Caco-2 (cell line): ENCODE results near the gene SOBP. TPM values are rescaled to one million over a fixed set of nuclear protein-coding genes. Genes with fewer than 3 reads are reported as not detected.

Source experiments
- BruUV-seq: library from RNA; stranded (reverse); fragments of 400-500 nt; replicated peaks from 2 replicates; lab custom pipeline; 2021; lab: Mats Ljungman, UMichigan
- CTCF ChIA-PET: fragments of 300-600 bp; sonication (Branson Sonifier 250); formaldehyde crosslinking; loops from one replicate; lab custom pipeline; 2022; ENCODE audit warnings: antibody characterized with exemption; lab: Charles Lee
- POLR2A ChIA-PET: fragments of 300-600 bp; sonication (Branson Sonifier 250); formaldehyde crosslinking; loops from one replicate; lab custom pipeline; 2022; ENCODE audit warnings: antibody characterized with exemption; lab: Charles Lee
- DNase-seq, 2 experiments: peaks; one replicate each; pipeline versions ENCODE4 v3.0.0 to v3.0.0-alpha.2; 2020 to 2022
- H3K27me3 ChIP-seq: replicated peaks from 2 replicates; pipeline ENCODE4 v1.6.0; 2011; ENCODE audit warnings: low read length; ENCODE audit not compliant: control insufficient read depth, insufficient read depth
- H3K36me3 ChIP-seq: 2 replicates; pipeline ENCODE4 v1.5.1; 2011; ENCODE audit warnings: low read length; ENCODE audit not compliant: control insufficient read depth, insufficient read depth
- H3K4me1 ChIP-seq: fragments of 250-450 bp; sonication (Bioruptor Pico); 2 replicates; pipeline ENCODE4 v1.5.1; 2020; ENCODE audit warnings: mild to moderate bottlenecking
- H3K4me3 ChIP-seq: 2 replicates; pipeline ENCODE4 v1.5.1; 2011; ENCODE audit warnings: low read depth, mild to moderate bottlenecking, control low read depth, low read length
- H3K9me3 ChIP-seq: fragments of 250-450 bp; sonication (Bioruptor Pico); 2 replicates; pipeline ENCODE4 v1.5.1; 2020; ENCODE audit warnings: mild to moderate bottlenecking, moderate library complexity
- H3K27ac Mint-ChIP-seq: one replicate; pipeline ENCODE4 v1.8.0; 2022; ENCODE audit warnings: mixed read lengths; ENCODE audit not compliant: unreplicated experiment
- H3K27me3 Mint-ChIP-seq: one replicate; pipeline ENCODE4 v1.8.0; 2022; ENCODE audit warnings: mixed read lengths; ENCODE audit not compliant: insufficient read depth, unreplicated experiment
- H3K36me3 Mint-ChIP-seq: one replicate; pipeline ENCODE4 v1.8.0; 2022; ENCODE audit warnings: mild to moderate bottlenecking, mixed read lengths; ENCODE audit not compliant: insufficient read depth, unreplicated experiment
- H3K4me1 Mint-ChIP-seq: one replicate; pipeline ENCODE4 v1.8.0; 2022; ENCODE audit warnings: low read depth, mixed read lengths; ENCODE audit not compliant: unreplicated experiment
- H3K4me3 Mint-ChIP-seq: one replicate; pipeline ENCODE4 v1.8.0; 2022; ENCODE audit warnings: mild to moderate bottlenecking, moderate library complexity, mixed read lengths; ENCODE audit not compliant: unreplicated experiment
- H3K9me3 Mint-ChIP-seq: one replicate; pipeline ENCODE4 v1.8.0; 2022; ENCODE audit warnings: mixed read lengths; ENCODE audit not compliant: unreplicated experiment
- intact Hi-C: fragments of 100-400 bp; cut with micrococcal nuclease; formaldehyde crosslinking; loops from one replicate; pipeline ENCODE4 v1.10.0; 2022; ENCODE audit not compliant: unreplicated experiment
- total RNA-seq: library from RNA; stranded (reverse); gene quantifications from 2 replicates; pipeline ENCODE4 v1.2.3, GENCODE V29; 2022
- TF ChIP-seq, protein P1 (sequence below), 2 experiments: fragments of 200-600 bp in 1 of 2; IDR thresholded peaks; 1 replicate in 1 of 2; 2 replicates in 1 of 2; pipeline versions ENCODE4 v1.5.1 to v1.8.0; 2011 to 2022; ENCODE audit warnings: antibody characterized with exemption in 1 of 2, control low read depth in 1 of 2, inconsistent platforms in 1 of 2, low read depth in 1 of 2, low read length in 1 of 2, mild to moderate bottlenecking in 1 of 2, moderate library complexity in 1 of 2; ENCODE audit not compliant: insufficient read depth in 1 of 2, severe bottlenecking in 1 of 2, unreplicated experiment in 1 of 2

Gene SOBP
- total RNA-seq, 1 experiment from 2014 or later, result not detected

DNA sequence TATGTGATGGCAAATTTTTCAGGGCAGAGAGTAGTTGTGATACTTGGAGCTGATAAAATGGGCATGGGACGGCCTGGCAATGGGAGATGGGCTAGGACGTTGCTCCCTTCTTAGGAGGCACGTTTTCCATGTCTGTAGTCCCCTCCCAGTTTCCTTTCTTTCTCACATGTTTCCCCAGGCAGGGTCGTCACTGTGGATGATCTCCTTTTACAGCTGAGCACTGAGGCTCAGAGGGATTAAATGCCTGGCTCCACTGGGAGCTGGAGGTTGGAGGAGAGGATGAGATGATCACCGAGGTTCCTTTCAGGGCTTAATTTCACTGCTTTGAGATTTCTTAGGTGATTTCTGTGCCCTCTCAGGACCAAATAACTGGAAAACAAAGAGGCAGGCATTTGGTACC, 136.7 kb downstream of the SOBP start:
- TF ChIP-seq, protein P1, sequence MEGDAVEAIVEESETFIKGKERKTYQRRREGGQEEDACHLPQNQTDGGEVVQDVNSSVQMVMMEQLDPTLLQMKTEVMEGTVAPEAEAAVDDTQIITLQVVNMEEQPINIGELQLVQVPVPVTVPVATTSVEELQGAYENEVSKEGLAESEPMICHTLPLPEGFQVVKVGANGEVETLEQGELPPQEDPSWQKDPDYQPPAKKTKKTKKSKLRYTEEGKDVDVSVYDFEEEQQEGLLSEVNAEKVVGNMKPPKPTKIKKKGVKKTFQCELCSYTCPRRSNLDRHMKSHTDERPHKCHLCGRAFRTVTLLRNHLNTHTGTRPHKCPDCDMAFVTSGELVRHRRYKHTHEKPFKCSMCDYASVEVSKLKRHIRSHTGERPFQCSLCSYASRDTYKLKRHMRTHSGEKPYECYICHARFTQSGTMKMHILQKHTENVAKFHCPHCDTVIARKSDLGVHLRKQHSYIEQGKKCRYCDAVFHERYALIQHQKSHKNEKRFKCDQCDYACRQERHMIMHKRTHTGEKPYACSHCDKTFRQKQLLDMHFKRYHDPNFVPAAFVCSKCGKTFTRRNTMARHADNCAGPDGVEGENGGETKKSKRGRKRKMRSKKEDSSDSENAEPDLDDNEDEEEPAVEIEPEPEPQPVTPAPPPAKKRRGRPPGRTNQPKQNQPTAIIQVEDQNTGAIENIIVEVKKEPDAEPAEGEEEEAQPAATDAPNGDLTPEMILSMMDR (IDR thresholded peaks at IDR 0.05; ENCODE audit: insufficient read depth in 1 of 2, low read depth in 1 of 2, low read length in 1 of 2, severe bottlenecking in 1 of 2, unreplicated experiment in 1 of 2), result no peak
- Mint-ChIP-seq H3K27me3 (peaks cover 10% of the 10 kb centered on the region), H3K9me3 (no peaks in the 10 kb centered on the region), H3K4me3 (no peak overlapping the region), H3K4me1 (no peaks in the 10 kb centered on the region), H3K27ac (no peak overlapping the region), H3K36me3 (no peaks in the 10 kb centered on the region)
- CTCF ChIA-PET, result no interaction called here
- no peak for DNase-seq
- H3K9me3 ChIP-seq, result no peaks in the 10 kb centered on the region
- POLR2A ChIA-PET, result no interaction called here
- BruUV-seq, result no TSS peak
- no peaks in the 10 kb centered on the region for H3K36me3 ChIP-seq
- no peaks in the 10 kb centered on the region for H3K27me3 ChIP-seq
- intact Hi-C loops, result no loop called here
- H3K4me1 ChIP-seq, result no peaks in the 10 kb centered on the region
- H3K4me3 ChIP-seq, result no peak overlapping the region

DNA sequence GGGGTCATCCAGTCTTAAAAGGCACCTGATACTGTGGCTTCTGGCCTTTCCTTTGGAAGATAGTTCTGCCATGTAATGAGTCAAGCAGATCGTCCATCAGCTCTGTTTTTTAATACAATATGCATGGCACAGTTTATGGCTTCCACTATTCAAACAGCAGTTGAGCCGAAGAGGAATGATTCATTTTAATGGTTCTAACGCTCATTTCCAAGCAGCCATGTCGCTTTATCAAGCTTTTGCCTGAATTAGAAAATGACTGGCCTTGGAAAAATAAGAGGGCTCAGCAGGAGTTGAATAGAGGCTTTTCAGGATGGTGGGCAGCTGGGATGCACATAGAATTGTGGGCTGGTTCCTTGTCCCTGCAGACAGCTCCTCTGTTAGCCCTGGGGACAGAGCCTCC, 138.1 kb downstream of the SOBP start:
- Mint-ChIP-seq H3K27me3 (peaks cover 7% of the 10 kb centered on the region), H3K27ac (no peak overlapping the region), H3K9me3 (no peaks in the 10 kb centered on the region), H3K36me3 (no peaks in the 10 kb centered on the region), H3K4me3 (no peak overlapping the region), H3K4me1 (no peaks in the 10 kb centered on the region)
- Histone ChIP-seq H3K9me3 (no peaks in the 10 kb centered on the region), H3K4me3 (no peak overlapping the region), H3K4me1 (no peaks in the 10 kb centered on the region), H3K27me3 (no peaks in the 10 kb centered on the region), H3K36me3 (no peaks in the 10 kb centered on the region)
- intact Hi-C loops, result no loop called here
- ChIA-PET POLR2A (no interaction called here), CTCF (interaction anchor here (2.3 kb wide), 1 partner anchor 310 kb away, joined by 5 read pairs; no protein-coding TSS in a partner anchor)
- no peak for DNase-seq
- TF ChIP-seq, protein P1 (IDR thresholded peaks at IDR 0.05; ENCODE audit: insufficient read depth in 1 of 2, low read depth in 1 of 2, low read length in 1 of 2, severe bottlenecking in 1 of 2, unreplicated experiment in 1 of 2), result no peak
- no TSS peak for BruUV-seq

DNA sequence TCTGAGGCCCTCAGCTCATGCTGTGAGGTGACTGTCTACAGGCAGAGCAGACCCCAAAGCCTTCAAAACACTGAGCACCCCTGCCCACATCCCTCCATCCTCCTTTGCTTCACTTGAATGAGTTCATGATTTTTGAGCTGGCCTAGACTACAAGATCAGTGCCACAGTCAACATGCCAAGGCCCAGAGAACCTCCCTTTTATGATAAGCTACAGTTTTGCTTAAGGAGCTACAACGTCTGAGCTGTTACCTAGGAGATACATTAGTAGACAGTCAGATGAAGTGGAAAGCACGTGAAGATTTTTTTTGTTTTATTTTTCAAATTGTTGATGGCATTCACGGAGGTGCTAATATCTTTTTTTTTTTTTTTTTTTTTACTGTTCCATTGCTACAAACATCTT, 139.0 kb downstream of the SOBP start:
- no peak overlapping the region for H3K4me3 Mint-ChIP-seq
- Histone ChIP-seq H3K4me3 (no peak overlapping the region), H3K27me3 (no peaks in the 10 kb centered on the region), H3K36me3 (no peaks in the 10 kb centered on the region), H3K4me1 (no peaks in the 10 kb centered on the region), H3K9me3 (no peaks in the 10 kb centered on the region)
- ChIA-PET CTCF (interaction anchor here (0.6 to 2.3 kb wide), 2 partner anchors 47 to 311 kb away, joined by 5 to 7 read pairs; no protein-coding TSS in a partner anchor), POLR2A (interaction anchor here (0.5 kb wide), 1 partner anchor 509 kb away, joined by 3 read pairs; no protein-coding TSS in a partner anchor)
- TF ChIP-seq, protein P1 (IDR thresholded peaks at IDR 0.05; ENCODE audit: insufficient read depth in 1 of 2, low read depth in 1 of 2, low read length in 1 of 2, severe bottlenecking in 1 of 2, unreplicated experiment in 1 of 2), result no peak
- no peak overlapping the region for H3K27ac Mint-ChIP-seq
- no peaks in the 10 kb centered on the region for H3K9me3 Mint-ChIP-seq
- no peaks in the 10 kb centered on the region for H3K36me3 Mint-ChIP-seq
- peaks cover 4% of the 10 kb centered on the region for H3K27me3 Mint-ChIP-seq
- no TSS peak for BruUV-seq
- no peaks in the 10 kb centered on the region for H3K4me1 Mint-ChIP-seq
- no peak for DNase-seq
- intact Hi-C loops, result no loop called here
